Measurements from ENCODE around the gene ANKRD66.

GRCh38 chr6:46748940-46749503 lies 2.3 kb downstream of the ANKRD66 start:
- TF ChIP-seq POLR2A (IDR thresholded peaks at IDR 0.05): no peak
- no peak for TF ChIP-seq CTCF (IDR thresholded peaks at IDR 0.05)
